IPS-NIHi7 (cell line): ENCODE results near the gene PXDC1.
"Not testable (repeated sequence)": the region's sequence is repeated elsewhere in the genome, so short reads cannot be mapped to it uniquely, and the experiment has no call there.

Experiments
- DNase-seq: peaks from one replicate; pipeline ENCODE4 v3.0.0; 2012; ENCODE audit warnings: mixed read lengths; ENCODE audit errors: extremely low spot score

PXDC1 gene

GRCh38 chr6:3782876-3783832, 31.6 kb upstream of the PXDC1 start:
- no peak for DNase-seq

DNA sequence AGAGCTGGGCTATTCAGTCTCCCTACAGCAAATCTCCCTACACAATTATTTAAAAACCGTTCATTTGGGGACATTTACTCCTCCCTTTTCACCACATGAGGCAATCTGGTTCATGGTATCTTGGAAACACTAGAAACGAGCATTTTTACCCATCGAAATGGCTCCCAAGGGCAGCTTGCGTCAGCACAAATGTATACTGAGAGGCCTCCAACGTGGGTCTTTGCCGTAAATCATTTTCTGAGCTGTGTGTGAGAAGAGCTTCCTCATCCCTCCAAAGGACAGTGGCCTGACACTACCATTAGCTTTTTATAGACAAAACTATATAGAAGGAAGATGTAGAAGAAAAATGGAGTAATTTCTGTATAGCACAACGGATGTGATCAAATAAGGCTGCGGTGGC, 30.0 kb upstream of the PXDC1 start:
- no peak for DNase-seq

DNA sequence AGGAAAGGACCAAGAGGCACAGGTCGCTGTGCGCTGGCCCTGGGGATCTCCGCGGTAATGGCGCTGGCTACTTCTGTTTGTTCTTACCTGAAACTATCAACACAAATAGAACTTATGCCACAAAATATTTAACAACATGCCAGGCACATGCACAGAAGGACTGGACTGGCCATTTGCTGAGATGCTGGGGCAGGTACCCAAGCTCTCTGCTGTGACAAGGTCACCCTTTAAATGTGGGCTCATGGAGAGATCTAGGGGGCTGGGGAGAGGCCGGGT, 28.0 kb upstream of the PXDC1 start:
- no peak for DNase-seq

- no peak for DNase-seq
Measured at GRCh38 chr6:3778701-3779573, 27.4 kb upstream of the PXDC1 start.

DNA sequence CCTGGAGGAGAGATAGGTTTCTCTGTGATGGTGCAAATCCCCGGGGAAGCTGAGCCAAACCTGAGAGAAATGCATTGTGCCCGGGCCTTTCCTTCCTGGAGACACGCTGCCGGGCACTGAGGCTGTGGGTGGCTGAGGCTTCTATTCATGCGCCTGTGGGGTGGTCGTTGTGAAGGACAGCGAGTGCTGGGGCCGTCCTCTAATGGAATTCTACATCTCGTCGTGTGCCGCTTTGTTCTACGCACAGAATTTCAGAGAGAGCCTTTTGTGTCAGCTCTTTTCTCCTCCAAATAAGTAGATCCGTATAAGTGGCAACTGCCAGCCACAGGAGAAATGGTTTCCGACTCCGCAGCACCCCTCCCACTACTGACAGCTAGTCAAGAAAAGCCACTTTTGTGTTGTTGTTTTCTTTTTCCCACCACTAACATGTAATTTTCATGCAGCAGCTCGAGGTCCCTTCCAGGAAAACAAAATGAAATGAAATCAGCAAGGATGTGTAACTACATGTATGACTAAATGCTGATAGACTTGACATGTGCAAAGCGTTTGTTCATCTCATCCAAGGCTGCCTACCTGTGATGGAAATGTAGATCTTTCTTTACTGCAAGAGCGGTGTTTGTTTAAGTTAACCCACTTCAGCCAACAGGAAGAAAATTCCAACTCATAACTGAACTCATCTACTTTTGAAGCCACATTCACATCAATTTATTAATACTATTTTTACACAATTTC, 26.4 kb upstream of the PXDC1 start:
- no peak for DNase-seq

GRCh38 chr6:3776881-3777507, 25.5 kb upstream of the PXDC1 start:
- peak; percentile 82 for DNase-seq

- DNase-seq = no peak
Measured at GRCh38 chr6:3775847-3776246, 24.3 kb upstream of the PXDC1 start.

DNA sequence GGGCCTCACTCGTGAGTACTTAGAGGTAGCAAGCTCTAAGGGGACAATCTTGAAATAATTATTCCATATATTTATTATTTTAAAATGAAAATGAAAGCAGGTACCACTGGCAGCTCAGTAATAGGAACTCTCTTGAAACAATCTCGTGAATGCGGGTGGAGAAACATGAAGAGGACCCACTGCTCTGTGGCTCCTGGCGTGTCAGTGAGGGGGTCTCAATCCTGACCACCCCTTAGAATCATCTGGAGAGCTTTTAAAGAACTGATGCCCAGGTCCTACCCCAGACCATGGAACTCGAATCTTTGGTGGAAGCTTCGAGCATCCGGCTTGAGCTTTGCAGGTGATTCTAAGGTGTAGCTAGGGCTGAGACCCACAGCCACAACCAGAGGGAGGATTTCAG, 23.9 kb upstream of the PXDC1 start:
- DNase-seq = no peak

DNA sequence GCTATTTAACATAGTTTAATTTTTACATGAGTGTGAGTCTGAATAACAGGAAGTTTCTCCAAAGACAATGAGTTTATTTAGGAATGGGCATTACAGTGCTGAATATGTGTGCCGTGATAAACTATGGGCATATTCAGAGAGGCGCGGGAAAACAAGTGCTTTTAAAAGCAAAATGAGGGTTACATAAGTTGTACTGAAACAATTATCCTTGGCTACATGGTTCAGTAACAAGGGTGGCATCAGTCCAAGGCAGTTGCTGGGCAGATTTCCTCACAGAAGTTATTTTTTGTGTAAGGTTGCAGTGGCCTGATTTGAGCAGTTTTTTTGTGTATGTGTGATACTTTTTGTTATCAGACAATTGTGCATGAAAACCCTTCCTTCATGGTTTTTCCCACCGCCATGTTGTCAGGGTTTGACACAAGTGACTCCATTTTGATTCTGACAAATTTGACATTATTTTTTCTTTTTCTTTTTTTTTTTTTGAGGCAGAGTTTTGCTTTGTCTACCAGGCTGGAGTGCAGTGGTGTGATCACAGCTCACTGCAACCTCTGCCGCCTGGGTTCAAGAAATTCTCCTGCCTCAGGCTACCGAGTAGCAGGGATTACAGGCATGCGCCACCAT, 22.3 kb upstream of the PXDC1 start:
- no peak for DNase-seq

DNA sequence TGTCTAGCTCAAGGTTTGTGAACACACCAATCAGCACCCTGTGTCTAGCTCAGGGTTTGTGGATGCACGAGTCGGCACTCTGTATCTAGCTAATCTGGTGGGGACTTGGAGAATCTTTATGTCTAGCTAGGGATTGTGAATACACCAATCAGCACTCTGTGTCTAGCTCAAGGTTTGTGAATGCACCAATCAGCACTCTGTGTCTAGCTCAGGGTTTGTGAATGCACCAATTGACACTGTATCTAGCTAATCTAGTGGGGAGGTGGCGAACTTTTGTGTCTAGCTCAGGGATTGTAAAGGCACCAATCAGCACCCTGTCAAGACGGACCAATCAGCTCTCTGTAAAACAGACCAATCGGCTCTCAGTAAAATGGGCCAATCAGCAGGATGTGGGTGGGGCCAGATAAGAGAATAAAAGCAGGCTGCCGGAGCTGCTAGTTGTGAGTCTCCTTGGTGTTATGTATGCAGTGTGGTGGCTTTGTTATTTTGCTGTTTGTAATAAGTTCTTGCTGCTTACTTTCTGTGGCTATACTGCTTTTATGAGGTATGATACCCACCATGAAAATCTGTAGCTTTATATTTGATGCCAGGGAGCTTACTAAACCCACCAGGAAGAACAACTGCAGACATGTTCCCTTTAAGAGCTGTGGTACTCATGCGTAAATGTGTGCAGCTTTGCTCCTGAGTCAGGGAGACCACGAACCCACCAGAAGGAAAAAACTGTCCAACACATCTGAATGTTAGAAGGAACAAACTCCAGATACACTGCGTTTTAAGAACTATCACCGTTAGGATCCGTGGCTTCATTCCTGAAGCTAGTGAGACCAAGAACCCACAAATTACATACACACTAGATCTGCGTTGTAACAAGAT, 20.9 kb upstream of the PXDC1 start:
- not testable (repeated sequence) for DNase-seq

- no peak for DNase-seq
Measured at GRCh38 chr6:3771407-3772011, 20.0 kb upstream of the PXDC1 start.

DNA sequence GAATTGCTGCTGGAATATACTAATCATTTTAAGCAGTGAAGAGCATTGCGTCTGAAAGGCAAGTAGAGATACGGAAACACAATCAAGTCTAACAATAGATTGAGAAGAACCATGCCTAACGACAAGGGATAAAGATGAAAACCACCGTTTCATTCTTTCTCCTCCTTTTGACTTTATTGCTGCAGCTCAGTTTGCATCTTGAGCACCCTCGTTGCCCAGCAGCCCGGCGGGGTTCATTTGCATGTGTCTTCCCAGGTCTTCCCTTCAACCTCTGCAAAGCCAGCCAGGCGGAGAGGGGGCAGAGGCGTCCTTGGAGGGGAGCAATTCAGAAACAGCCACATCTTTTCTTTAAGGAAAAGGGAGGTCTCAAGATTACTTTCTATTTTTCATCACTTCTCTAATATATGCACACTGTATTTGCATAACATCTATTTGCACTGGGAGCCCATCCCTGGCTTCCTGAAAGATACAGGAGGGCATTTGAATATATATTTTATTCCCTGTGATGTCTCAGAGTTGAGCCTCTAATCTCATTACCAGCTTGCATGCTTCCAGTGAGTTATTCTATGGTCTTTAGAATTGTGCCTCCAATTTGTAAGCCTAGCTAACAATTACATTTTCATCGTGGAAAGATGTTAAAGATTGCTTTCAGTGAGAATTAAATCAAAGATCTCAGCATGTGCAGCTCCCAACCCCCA, 18.7 kb upstream of the PXDC1 start:
- peak; percentile 53 for DNase-seq

DNA sequence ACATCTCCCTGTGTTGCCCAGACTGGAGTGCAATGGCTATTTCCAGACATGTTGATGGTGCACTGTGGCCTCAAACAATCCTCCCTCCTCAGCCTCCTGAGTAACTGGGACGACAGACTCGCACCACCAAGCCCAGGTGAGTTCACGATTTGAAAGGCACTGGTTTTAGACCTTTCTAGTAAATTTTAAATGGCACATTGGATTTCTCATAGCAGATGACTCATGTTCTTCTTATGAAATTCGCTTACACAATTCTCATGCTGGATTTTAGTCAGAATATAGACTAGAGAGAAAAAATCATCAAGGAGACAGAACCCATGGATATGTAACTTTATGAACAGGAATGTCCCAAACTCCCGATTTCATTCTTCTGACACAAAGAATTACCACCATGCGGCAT, 18.1 kb upstream of the PXDC1 start:
- no peak for DNase-seq

- no peak for DNase-seq
Measured at GRCh38 chr6:3768502-3768901, 17.0 kb upstream of the PXDC1 start.

DNA sequence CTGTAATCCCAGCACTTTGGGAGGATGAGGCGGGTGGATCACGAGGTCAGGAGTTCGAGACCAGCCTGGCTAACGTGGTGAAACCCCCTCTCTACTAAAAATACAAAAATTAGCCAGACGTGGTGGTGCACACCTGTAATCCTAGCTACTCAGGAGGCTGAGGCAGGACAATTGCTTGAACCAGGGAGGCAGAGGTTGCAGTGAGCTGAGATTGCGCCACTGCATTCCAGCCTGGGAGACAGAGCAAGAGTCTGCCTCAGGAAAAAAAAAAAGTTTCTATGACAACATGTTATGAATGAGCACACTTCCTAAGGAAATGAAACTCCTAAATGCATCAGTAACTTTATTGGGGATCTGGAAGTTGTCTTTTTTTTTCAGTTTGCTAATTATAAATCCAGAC, 16.0 kb upstream of the PXDC1 start:
- DNase-seq = not testable (repeated sequence)

DNA sequence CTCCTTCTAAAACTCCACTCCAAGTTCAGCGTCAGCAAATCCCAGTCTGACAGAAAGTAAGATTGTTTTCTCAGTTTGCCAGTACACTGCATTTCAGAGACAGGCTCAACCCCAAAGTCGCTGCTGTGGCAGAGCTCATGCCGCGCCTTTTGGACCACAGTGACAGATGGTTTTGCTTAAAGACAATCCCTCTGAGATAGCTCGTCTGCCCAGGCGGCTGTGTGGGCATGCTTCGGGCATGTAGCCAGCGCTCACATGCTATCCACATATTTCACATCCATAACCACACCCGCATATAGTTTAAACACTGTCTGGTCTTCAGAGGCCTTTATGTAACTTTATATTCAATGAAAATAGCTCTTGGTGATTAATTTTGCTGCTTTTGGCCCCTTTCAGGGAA, 14.7 kb upstream of the PXDC1 start:
- DNase-seq = no peak

DNA sequence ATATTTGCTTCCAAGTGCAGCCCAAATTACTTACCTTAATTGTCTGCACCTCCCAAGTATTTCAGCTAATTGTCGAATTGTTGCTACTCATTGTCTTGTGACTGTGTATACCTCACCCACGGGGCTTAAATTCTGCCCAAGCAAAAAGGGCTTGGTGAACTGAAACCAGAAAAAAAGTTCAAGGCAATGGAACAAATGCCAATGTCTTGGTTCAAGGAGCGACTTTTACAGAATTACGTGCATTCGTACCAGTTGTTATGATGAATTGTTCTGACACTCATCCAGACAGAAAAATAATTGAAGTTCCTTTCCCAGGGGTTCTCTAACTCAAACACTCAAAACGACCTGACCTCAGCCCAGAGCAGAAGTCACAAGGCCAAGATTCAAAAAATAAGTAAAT, 13.9 kb upstream of the PXDC1 start:
- no peak for DNase-seq

- no peak for DNase-seq
Measured at GRCh38 chr6:3764516-3765335, 13.2 kb upstream of the PXDC1 start.
